Endothelial cell of umbilical vein (primary cell): ENCODE data around the gene SPIRE2.

Experiments
- CTCF ChIP-seq, 2 donors: IDR thresholded peaks; 1 replicate in 1 of 2; 2 replicates in 1 of 2; pipeline ENCODE4 v1.5.1; 2011; ENCODE audit warnings: low read length in 2 of 2, mild to moderate bottlenecking in 2 of 2, moderate library complexity in 2 of 2, control low read depth in 1 of 2, inconsistent platforms in 1 of 2, low read depth in 1 of 2; ENCODE audit not compliant: insufficient read depth in 1 of 2; ENCODE audit errors: extremely low read depth in 1 of 2
- EZH2 ChIP-seq: IDR thresholded peaks from 2 replicates; pipeline ENCODE4 v1.6.1; 2012; ENCODE audit warnings: borderline replicate concordance, low read depth, mild to moderate bottlenecking, moderate library complexity, low read length, inconsistent platforms; ENCODE audit not compliant: severe bottlenecking
- FOS ChIP-seq: IDR thresholded peaks from 2 replicates; pipeline ENCODE4 v1.6.1; 2011; ENCODE audit warnings: mild to moderate bottlenecking, low read length, moderate library complexity, borderline replicate concordance; ENCODE audit not compliant: insufficient read depth
- JUN ChIP-seq: IDR thresholded peaks from 2 replicates; pipeline ENCODE4 v1.6.1; 2011; ENCODE audit warnings: borderline replicate concordance, low read depth; ENCODE audit not compliant: insufficient read length, insufficient read depth
- POLR2A ChIP-seq: IDR thresholded peaks from 2 replicates; pipeline ENCODE4 v1.6.1; 2012; ENCODE audit warnings: low read depth, mild to moderate bottlenecking, control low read depth, low read length
- POLR2AphosphoS5 ChIP-seq: IDR thresholded peaks from 2 replicates; pipeline ENCODE4 v1.6.1; 2012; ENCODE audit warnings: low read depth, mild to moderate bottlenecking, control low read depth, low read length, moderate library complexity; ENCODE audit not compliant: insufficient read depth

DNA sequence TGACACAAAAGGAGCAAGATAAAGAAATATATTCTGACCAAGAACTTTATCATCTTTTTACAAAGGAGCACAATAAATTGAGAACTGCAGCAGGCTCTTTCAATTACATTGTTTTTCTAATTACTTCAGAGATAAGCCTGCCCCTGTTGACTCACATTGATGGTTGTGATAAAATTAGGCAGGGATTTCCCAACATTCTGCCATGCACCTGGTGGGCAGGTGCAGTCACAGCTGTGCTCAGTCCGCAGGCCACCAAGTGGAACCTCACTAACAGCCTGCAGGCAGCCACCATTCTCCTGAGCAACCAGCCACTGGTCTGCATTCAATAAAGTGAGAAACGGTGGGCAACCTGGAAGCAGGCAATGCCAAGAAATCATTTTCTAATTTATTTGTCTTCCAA lies 17.0 kb upstream of the SPIRE2 start:
- TF ChIP-seq CTCF (IDR thresholded peaks at IDR 0.05; ENCODE audit: extremely low read depth in 1 of 2, insufficient read depth in 1 of 2, low read depth in 1 of 2, low read length in 2 of 2): no peak
- TF ChIP-seq POLR2A: no peak
- no peak for TF ChIP-seq JUN
- TF ChIP-seq EZH2: no peak
- TF ChIP-seq POLR2AphosphoS5: no peak
- no peak for TF ChIP-seq FOS
